ENCODE data around the gene COLEC11.
"Not testable (repeated sequence)": the region's sequence is repeated elsewhere in the genome, so short reads cannot be mapped to it uniquely, and the experiment has no call there.

Gene COLEC11

GRCh38 chr2:3633089-3633981 is 38.4 kb downstream of the COLEC11 start:
- Mint-ChIP-seq H3K4me1 (no peaks in the 10 kb centered on the region), H3K27ac (no peak overlapping the region), H3K9me3 (no peaks in the 10 kb centered on the region), H3K27me3 (no peaks in the 10 kb centered on the region), H3K4me3 (no peak overlapping the region), H3K36me3 (ENCODE audit: low read depth) (no peaks in the 10 kb centered on the region)
- no peak for ATAC-seq
- no peak for DNase-seq

GRCh38 chr2:3633982-3634595 is 39.2 kb downstream of the COLEC11 start:
- H3K36me3 Mint-ChIP-seq (ENCODE audit: low read depth) = no peaks in the 10 kb centered on the region
- H3K27ac Mint-ChIP-seq = no peak overlapping the region
- H3K27me3 Mint-ChIP-seq = no peaks in the 10 kb centered on the region
- H3K4me1 Mint-ChIP-seq = peaks cover 4% of the 10 kb centered on the region
- H3K9me3 Mint-ChIP-seq = no peaks in the 10 kb centered on the region
- H3K4me3 Mint-ChIP-seq = no peak overlapping the region
- ATAC-seq (no peak), DNase-seq (no peak)

GRCh38 chr2:3634596-3635121 is 39.7 kb downstream of the COLEC11 start:
- Mint-ChIP-seq H3K4me3 (no peak overlapping the region), H3K9me3 (no peaks in the 10 kb centered on the region), H3K36me3 (ENCODE audit: low read depth) (no peaks in the 10 kb centered on the region), H3K4me1 (peaks cover 4% of the 10 kb centered on the region), H3K27me3 (no peaks in the 10 kb centered on the region), H3K27ac (no peak overlapping the region)
- ATAC-seq (no peak), DNase-seq (no peak)

GRCh38 chr2:3635171-3635974 is 40.5 kb downstream of the COLEC11 start:
- ATAC-seq (no peak), DNase-seq (no peak)
- Mint-ChIP-seq H3K27ac (no peak overlapping the region), H3K27me3 (no peaks in the 10 kb centered on the region), H3K4me1 (peaks cover 4% of the 10 kb centered on the region), H3K4me3 (no peak overlapping the region), H3K9me3 (no peaks in the 10 kb centered on the region), H3K36me3 (ENCODE audit: low read depth) (no peaks in the 10 kb centered on the region)

- H3K4me3 Mint-ChIP-seq; H3K4me1 Mint-ChIP-seq; ATAC-seq; H3K27ac Mint-ChIP-seq; DNase-seq; H3K36me3 Mint-ChIP-seq (ENCODE audit: low read depth); H3K9me3 Mint-ChIP-seq; H3K27me3 Mint-ChIP-seq: not testable (repeated sequence)
Measured at GRCh38 chr2:3635975-3636327, 41.0 kb downstream of the COLEC11 start.

- no peaks in the 10 kb centered on the region for H3K27me3 Mint-ChIP-seq
- H3K36me3 Mint-ChIP-seq (ENCODE audit: low read depth) = no peaks in the 10 kb centered on the region
- no peak overlapping the region for H3K4me3 Mint-ChIP-seq
- ATAC-seq (no peak), DNase-seq (no peak)
- no peak overlapping the region for H3K27ac Mint-ChIP-seq
- H3K4me1 Mint-ChIP-seq = peaks cover 4% of the 10 kb centered on the region
- H3K9me3 Mint-ChIP-seq = no peaks in the 10 kb centered on the region
Measured at GRCh38 chr2:3636586-3637310, 41.8 kb downstream of the COLEC11 start.

GRCh38 chr2:3637311-3637675 is 42.4 kb downstream of the COLEC11 start:
- ATAC-seq = no peak
- no peaks in the 10 kb centered on the region for H3K36me3 Mint-ChIP-seq (ENCODE audit: low read depth)
- peaks cover 4% of the 10 kb centered on the region for H3K4me1 Mint-ChIP-seq
- no peak overlapping the region for H3K27ac Mint-ChIP-seq
- H3K4me3 Mint-ChIP-seq = no peak overlapping the region
- H3K9me3 Mint-ChIP-seq = no peaks in the 10 kb centered on the region
- no peaks in the 10 kb centered on the region for H3K27me3 Mint-ChIP-seq
- DNase-seq = no peak

- DNase-seq (no peak), ATAC-seq (no peak)
- Mint-ChIP-seq H3K9me3 (no peaks in the 10 kb centered on the region), H3K4me1 (peaks cover 4% of the 10 kb centered on the region), H3K4me3 (no peak overlapping the region), H3K27me3 (no peaks in the 10 kb centered on the region), H3K27ac (no peak overlapping the region), H3K36me3 (ENCODE audit: low read depth) (no peaks in the 10 kb centered on the region)
Measured at GRCh38 chr2:3637692-3638455, 43.0 kb downstream of the COLEC11 start.

- ATAC-seq (no peak), DNase-seq (no peak)
- Mint-ChIP-seq H3K27ac (no peak overlapping the region), H3K27me3 (no peaks in the 10 kb centered on the region), H3K4me3 (no peak overlapping the region), H3K9me3 (no peaks in the 10 kb centered on the region), H3K4me1 (peaks cover 4% of the 10 kb centered on the region), H3K36me3 (ENCODE audit: low read depth) (no peaks in the 10 kb centered on the region)
Measured at GRCh38 chr2:3638456-3638810, 43.5 kb downstream of the COLEC11 start.

- peaks cover 4% of the 10 kb centered on the region for H3K4me1 Mint-ChIP-seq
- H3K4me3 Mint-ChIP-seq = no peak overlapping the region
- H3K36me3 Mint-ChIP-seq (ENCODE audit: low read depth) = no peaks in the 10 kb centered on the region
- no peak for DNase-seq
- no peaks in the 10 kb centered on the region for H3K9me3 Mint-ChIP-seq
- no peaks in the 10 kb centered on the region for H3K27me3 Mint-ChIP-seq
- no peak overlapping the region for H3K27ac Mint-ChIP-seq
- ATAC-seq = no peak
Measured at GRCh38 chr2:3639015-3639630, 44.2 kb downstream of the COLEC11 start.

- Mint-ChIP-seq H3K27me3 (no peaks in the 10 kb centered on the region), H3K4me3 (no peak overlapping the region), H3K9me3 (no peaks in the 10 kb centered on the region), H3K4me1 (peaks cover 4% of the 10 kb centered on the region), H3K27ac (no peak overlapping the region), H3K36me3 (ENCODE audit: low read depth) (no peaks in the 10 kb centered on the region)
- DNase-seq (no peak), ATAC-seq (no peak)
Measured at GRCh38 chr2:3639653-3640052, 44.7 kb downstream of the COLEC11 start.

- no peaks in the 10 kb centered on the region for H3K9me3 Mint-ChIP-seq
Measured at GRCh38 chr2:3641181-3641580, 46.3 kb downstream of the COLEC11 start.

GRCh38 chr2:3641841-3642421 is 47.0 kb downstream of the COLEC11 start:
- Mint-ChIP-seq H3K27ac (no peak overlapping the region), H3K36me3 (ENCODE audit: low read depth) (no peaks in the 10 kb centered on the region)

More at GRCh38 chr2:3641181-3641580, 46.3 kb downstream of the COLEC11 start:
- H3K27me3 Mint-ChIP-seq = no peaks in the 10 kb centered on the region
- no peaks in the 10 kb centered on the region for H3K36me3 Mint-ChIP-seq (ENCODE audit: low read depth)
- peaks cover 4% of the 10 kb centered on the region for H3K4me1 Mint-ChIP-seq
- DNase-seq (no peak), ATAC-seq (no peak)
- no peak overlapping the region for H3K27ac Mint-ChIP-seq
- H3K4me3 Mint-ChIP-seq = no peak overlapping the region

More at GRCh38 chr2:3641841-3642421, 47.0 kb downstream of the COLEC11 start:
- Mint-ChIP-seq H3K4me3 (no peak overlapping the region), H3K27me3 (no peaks in the 10 kb centered on the region), H3K4me1 (peaks cover 4% of the 10 kb centered on the region), H3K9me3 (no peaks in the 10 kb centered on the region)
- DNase-seq = no peak
- ATAC-seq = no peak

Data from activated naive CD8-positive, alpha-beta T cell treated with anti-CD3 and anti-CD28 coated beads, Interleukin-2, amount 50 U/mL, for 24 hours (primary cell).